ENCODE data around the gene MCRS1. TPM values are rescaled to one million over a fixed set of nuclear protein-coding genes. Genes with fewer than 3 reads are reported as not detected.

Gene MCRS1
- total and polyA plus RNA-seq, 4 donors: 35.6 to 55.8 (median 49.0) TPM

DNA sequence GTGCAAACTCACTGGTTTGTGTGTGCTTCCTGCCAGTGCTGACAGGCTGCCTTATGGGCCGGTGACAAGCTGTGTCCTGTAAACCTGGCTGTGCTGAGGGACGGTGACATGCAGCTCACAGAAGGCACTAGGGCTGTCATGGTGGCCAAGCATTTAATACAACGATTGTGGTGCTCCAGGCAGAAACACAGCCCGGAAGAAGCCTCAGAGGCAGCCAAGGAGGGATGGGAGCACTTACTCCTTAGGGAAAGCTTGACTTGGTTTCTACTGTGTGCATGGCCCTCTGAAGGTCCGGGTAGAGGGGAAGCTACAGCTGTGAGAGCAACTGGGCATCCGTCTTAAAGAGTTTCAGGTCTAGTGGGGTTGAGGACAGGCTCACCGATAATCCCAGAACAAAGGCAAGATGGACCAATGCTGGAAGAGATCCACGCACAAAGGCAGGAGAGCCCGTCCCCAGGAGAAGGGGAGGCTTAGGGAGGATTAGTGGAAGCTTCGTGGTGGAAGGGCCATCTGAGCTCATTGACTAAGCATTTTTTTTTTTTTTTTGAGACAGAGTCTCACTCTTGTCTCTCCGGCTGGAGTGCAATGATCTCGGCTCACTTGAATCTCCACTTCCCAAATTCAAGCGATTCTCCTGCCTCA lies 10.7 kb upstream of the MCRS1 start:
- H3K4me3 ChIP-seq: no peak overlapping the region
- DNase-seq: no peak
- ATAC-seq (ENCODE audit: insufficient read depth, low FRiP score): no peak
- no peak for TF ChIP-seq CTCF (IDR thresholded peaks at IDR 0.05; ENCODE audit: control extremely low read depth, extremely low read depth)
- no peaks in the 10 kb centered on the region for H3K9me3 ChIP-seq (ENCODE audit: control insufficient read depth in 4 of 4, insufficient read depth in 3 of 4, low read length in 3 of 4)
- WGBS, 2 donors: 85% methylated on average over 13 of the region's 13 CpGs
- peaks cover 0 to 22% (median 10%) of the 10 kb centered on the region in 5 donors for H3K4me1 ChIP-seq (ENCODE audit: control insufficient read depth in 5 of 5, insufficient read depth in 5 of 5, low read length in 5 of 5)
- H3K27ac ChIP-seq (ENCODE audit: low read depth in 1 of 2, low read length in 1 of 2): no peak overlapping the region
- no peaks in the 10 kb centered on the region for H3K27me3 ChIP-seq (ENCODE audit: control insufficient read depth in 3 of 3, insufficient read depth in 3 of 3, low read length in 2 of 3)
- H3K9ac ChIP-seq (ENCODE audit: insufficient read depth in 1 of 2, low read length in 2 of 2): no peak overlapping the region
- H3K36me3 ChIP-seq (ENCODE audit: control insufficient read depth in 4 of 4, insufficient read depth in 4 of 4, low read length in 4 of 4): peaks cover 0 to 6% (median 1%) of the 10 kb centered on the region in 4 donors

DNA sequence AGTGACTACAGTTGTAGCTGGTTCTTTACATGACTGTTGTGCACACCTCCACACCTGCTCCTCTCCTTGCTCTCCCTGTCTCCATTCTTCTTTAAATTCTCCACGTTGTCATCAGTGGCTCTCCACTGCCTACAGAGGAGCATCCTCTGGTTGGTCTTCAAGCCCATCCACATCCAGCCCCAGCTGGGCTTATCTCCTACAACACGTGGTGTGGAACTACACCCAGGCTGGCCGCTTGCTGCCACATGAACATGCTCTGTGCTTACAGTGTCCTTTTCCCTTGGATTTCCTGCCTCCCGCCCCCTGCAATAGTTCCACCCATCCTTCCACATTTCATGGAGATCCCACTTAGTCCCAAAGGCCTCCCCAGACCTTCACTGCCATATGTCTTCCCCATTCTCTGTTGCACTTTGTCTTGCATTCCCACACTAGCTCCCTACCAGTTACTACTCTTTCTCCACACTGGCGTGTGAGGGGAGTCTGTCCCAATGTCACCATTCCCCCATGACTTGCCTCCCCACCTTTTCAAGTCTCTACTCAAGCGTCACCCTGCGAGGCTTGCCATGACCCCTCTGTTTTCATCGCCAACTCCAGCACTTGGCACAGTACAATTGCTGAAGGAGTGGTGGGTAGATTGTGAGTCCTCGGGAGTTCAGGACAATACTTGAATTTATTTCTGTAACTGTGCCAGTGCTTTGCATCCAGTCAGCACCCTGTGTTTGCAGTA lies 9.8 kb upstream of the MCRS1 start:
- H3K27me3 ChIP-seq (ENCODE audit: control insufficient read depth in 3 of 3, insufficient read depth in 3 of 3, low read length in 2 of 3): no peaks in the 10 kb centered on the region
- H3K9me3 ChIP-seq (ENCODE audit: control insufficient read depth in 4 of 4, insufficient read depth in 3 of 4, low read length in 3 of 4): no peaks in the 10 kb centered on the region
- ATAC-seq (ENCODE audit: insufficient read depth, low FRiP score): no peak
- DNase-seq: no peak
- no peak overlapping the region for H3K4me3 ChIP-seq
- H3K36me3 ChIP-seq (ENCODE audit: control insufficient read depth in 4 of 4, insufficient read depth in 4 of 4, low read length in 4 of 4): peaks cover 0 to 7% (median 3%) of the 10 kb centered on the region in 4 donors
- TF ChIP-seq CTCF (IDR thresholded peaks at IDR 0.05; ENCODE audit: control extremely low read depth, extremely low read depth): no peak
- no peak overlapping the region for H3K9ac ChIP-seq (ENCODE audit: insufficient read depth in 1 of 2, low read length in 2 of 2)
- H3K4me1 ChIP-seq (ENCODE audit: control insufficient read depth in 5 of 5, insufficient read depth in 5 of 5, low read length in 5 of 5): peaks cover 0 to 14% (median 9%) of the 10 kb centered on the region in 5 donors
- 75 to 84% methylated on average over 9 of the region's 9 CpGs for WGBS, 2 donors
- H3K27ac ChIP-seq (ENCODE audit: low read depth in 1 of 2, low read length in 1 of 2): no peak overlapping the region

DNA sequence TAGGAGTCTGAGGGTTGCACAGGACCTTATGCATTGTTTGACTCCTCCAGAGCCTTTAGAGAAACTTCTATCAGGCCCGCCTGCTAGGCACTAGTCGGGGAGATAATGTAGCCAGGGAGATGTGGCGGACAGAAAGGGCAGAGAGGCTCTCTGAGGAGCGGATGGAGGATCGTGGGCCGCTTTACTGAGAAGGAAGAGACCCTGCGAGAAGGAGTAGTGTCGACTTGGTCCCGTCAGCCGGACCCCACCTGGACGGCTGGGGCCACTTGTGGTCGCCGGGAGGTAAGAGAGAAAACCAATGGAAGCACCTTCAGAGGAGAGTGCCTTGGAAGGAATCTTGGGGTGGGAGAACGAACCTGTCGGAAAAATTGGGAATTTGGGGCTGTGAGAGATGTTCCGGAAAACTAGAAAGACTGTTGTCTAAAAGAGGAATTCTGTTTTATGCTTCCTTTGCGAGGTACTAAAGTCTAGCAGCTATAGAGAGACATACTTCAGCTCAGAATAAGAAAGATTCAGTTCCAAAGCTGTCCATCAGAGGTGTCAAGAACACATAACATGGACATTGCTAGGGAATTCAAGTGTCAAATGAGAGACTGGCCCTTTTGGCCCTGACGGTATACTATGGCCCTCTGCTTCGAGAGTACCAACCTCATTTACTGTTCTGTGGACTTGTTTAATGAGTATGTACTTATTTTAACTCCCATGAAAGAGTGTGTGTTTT lies 660 bp upstream of the MCRS1 start:
- TF ChIP-seq CTCF (IDR thresholded peaks at IDR 0.05; ENCODE audit: control extremely low read depth, extremely low read depth): no peak
- DNase-seq (no peak), ATAC-seq (ENCODE audit: insufficient read depth, low FRiP score) (no peak)
- WGBS, 2 donors: 1 to 3% methylated on average over 19 of the region's 19 CpGs
- Histone ChIP-seq H3K27ac (ENCODE audit: low read depth in 1 of 2, low read length in 1 of 2) (peak overlapping the region in 1 of 2 donors; percentile 91), H3K4me1 (ENCODE audit: control insufficient read depth in 5 of 5, insufficient read depth in 5 of 5, low read length in 5 of 5) (peaks cover 0 to 18% (median 9%) of the 10 kb centered on the region in 5 donors), H3K9me3 (ENCODE audit: control insufficient read depth in 4 of 4, insufficient read depth in 3 of 4, low read length in 3 of 4) (no peaks in the 10 kb centered on the region), H3K27me3 (ENCODE audit: control insufficient read depth in 3 of 3, insufficient read depth in 3 of 3, low read length in 2 of 3) (no peaks in the 10 kb centered on the region), H3K36me3 (ENCODE audit: control insufficient read depth in 4 of 4, insufficient read depth in 4 of 4, low read length in 4 of 4) (peaks cover 0 to 16% (median 12%) of the 10 kb centered on the region in 4 donors), H3K4me3 (peak overlapping the region; percentile 61), H3K9ac (ENCODE audit: insufficient read depth in 1 of 2, low read length in 2 of 2) (peak overlapping the region; percentile 49 to 96)

Data from lung (tissue), 12 donors.